DND-41 (cell line): ENCODE data around the gene KRT80.

Experiments
- CTCF ChIP-seq: IDR thresholded peaks from 2 replicates; pipeline ENCODE4 v1.5.1; 2012; ENCODE audit warnings: borderline replicate concordance, low read length, moderate library complexity, mild to moderate bottlenecking; ENCODE audit not compliant: poor library complexity, severe bottlenecking; ENCODE audit errors: extremely low read depth
- EZH2 ChIP-seq: IDR thresholded peaks from 3 replicates; pipeline ENCODE4 v1.6.1; 2012; ENCODE audit warnings: borderline replicate concordance, low read depth, mild to moderate bottlenecking, moderate library complexity, low read length, inconsistent platforms; ENCODE audit not compliant: severe bottlenecking

- TF ChIP-seq CTCF = no peak
- TF ChIP-seq EZH2 = no peak
Observed at GRCh38 chr12:52120951-52121823, 70.6 kb downstream of the KRT80 start.
